ENCODE results near the gene UBE2I.

Gene UBE2I

GRCh38 chr16:1299012-1299867, 10.2 kb upstream of the UBE2I start:
- Histone ChIP-seq H3K27me3 (peaks cover 36% of the 10 kb centered on the region), H3K4me3 (ENCODE audit: low read depth in 1 of 2, low read length in 1 of 2) (no peak overlapping the region), H3K9me3 (no peaks in the 10 kb centered on the region), H3K36me3 (no peaks in the 10 kb centered on the region), H3K4me1 (ENCODE audit: control insufficient read depth in 1 of 2, insufficient read depth in 1 of 2, low read depth in 1 of 2, low read length in 1 of 2) (peaks cover 0 to 8% of the 10 kb centered on the region in 2 experiments), H3K27ac (no peak overlapping the region)
- no peak for TF ChIP-seq CTCF (IDR thresholded peaks at IDR 0.05)

DNA sequence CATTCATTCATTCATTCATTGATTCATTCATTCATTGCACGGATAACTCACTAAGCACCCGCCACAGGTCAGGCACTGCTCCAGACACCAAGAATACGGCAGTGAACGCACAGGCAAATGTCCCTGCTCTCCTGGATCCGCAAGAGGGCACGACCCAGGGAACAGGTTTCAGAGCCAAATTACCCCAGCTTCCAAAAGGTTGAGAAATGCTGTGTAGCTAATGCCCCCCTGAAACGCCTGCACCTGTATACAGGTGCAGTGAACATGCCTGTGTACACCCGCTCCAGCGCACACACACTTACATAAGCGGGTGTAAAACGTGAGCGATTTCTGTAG, 9.6 kb upstream of the UBE2I start:
- Histone ChIP-seq H3K27ac (no peak overlapping the region), H3K27me3 (peaks cover 36% of the 10 kb centered on the region)
- no peak for TF ChIP-seq CTCF (IDR thresholded peaks at IDR 0.05)

DNA sequence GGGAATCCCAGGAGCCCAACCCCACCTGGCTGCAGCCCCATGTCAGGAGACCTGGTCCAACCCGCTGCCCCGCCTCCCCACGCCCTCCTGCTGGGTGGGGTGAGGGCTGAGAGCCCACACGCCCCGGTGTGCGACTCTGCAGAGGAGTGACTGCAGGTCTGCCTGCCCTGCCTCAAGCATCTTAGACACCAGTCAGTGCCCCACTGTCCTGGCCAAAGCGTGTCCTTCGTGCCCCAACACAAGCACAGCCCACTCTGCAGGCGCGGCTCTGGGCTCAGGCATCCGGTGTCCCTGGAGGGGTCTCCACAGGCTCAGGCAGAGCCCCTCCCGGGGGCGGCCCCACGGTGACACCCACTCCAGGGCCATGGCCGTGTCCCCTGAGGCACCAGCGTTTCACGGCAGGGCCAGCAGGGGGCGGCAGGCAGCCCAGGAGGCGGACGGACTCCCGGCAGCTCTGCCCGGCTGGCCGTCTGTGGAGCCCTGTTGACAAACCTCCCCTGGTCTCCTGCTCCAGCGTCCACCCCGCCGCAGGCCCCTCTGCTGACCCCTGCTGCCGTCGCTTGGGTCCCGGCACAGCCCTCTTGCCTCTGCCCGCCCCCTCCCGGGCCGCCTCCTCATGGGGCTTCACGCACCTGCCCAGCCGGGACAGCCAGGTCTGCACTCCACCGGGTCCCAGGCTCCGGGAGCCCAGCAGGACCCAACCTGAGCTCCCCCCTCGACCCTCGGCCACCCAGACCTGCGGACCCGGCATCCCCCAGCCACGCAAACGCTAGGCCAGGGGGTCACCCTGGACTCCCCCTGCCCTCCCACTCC, 8.6 kb upstream of the UBE2I start:
- TF ChIP-seq CTCF (IDR thresholded peaks at IDR 0.05), result peak; percentile 82
- Histone ChIP-seq H3K4me3 (ENCODE audit: low read depth in 1 of 2, low read length in 1 of 2) (peak overlapping the region in 1 of 2 experiments; percentile 28), H3K9me3 (no peaks in the 10 kb centered on the region), H3K27ac (no peak overlapping the region), H3K36me3 (no peaks in the 10 kb centered on the region), H3K27me3 (peaks cover 36% of the 10 kb centered on the region), H3K4me1 (ENCODE audit: control insufficient read depth in 1 of 2, insufficient read depth in 1 of 2, low read depth in 1 of 2, low read length in 1 of 2) (peaks cover 0 to 8% of the 10 kb centered on the region in 2 experiments)

More for the DNA sequence above, 9.6 kb upstream of the UBE2I start:
- peaks cover 0 to 8% of the 10 kb centered on the region in 2 experiments for H3K4me1 ChIP-seq (ENCODE audit: control insufficient read depth in 1 of 2, insufficient read depth in 1 of 2, low read depth in 1 of 2, low read length in 1 of 2)
- H3K4me3 ChIP-seq (ENCODE audit: low read depth in 1 of 2, low read length in 1 of 2), result no peak overlapping the region
- H3K9me3 ChIP-seq, result no peaks in the 10 kb centered on the region
- H3K36me3 ChIP-seq, result no peaks in the 10 kb centered on the region

GRCh38 chr16:1301562-1301961, 7.9 kb upstream of the UBE2I start:
- Histone ChIP-seq H3K4me1 (ENCODE audit: control insufficient read depth in 1 of 2, insufficient read depth in 1 of 2, low read depth in 1 of 2, low read length in 1 of 2) (peaks cover 0 to 8% of the 10 kb centered on the region in 2 experiments), H3K4me3 (ENCODE audit: low read depth in 1 of 2, low read length in 1 of 2) (no peak overlapping the region), H3K36me3 (no peaks in the 10 kb centered on the region), H3K9me3 (no peaks in the 10 kb centered on the region), H3K27me3 (peaks cover 36% of the 10 kb centered on the region), H3K27ac (no peak overlapping the region)
- no peak for TF ChIP-seq CTCF (IDR thresholded peaks at IDR 0.05)

DNA sequence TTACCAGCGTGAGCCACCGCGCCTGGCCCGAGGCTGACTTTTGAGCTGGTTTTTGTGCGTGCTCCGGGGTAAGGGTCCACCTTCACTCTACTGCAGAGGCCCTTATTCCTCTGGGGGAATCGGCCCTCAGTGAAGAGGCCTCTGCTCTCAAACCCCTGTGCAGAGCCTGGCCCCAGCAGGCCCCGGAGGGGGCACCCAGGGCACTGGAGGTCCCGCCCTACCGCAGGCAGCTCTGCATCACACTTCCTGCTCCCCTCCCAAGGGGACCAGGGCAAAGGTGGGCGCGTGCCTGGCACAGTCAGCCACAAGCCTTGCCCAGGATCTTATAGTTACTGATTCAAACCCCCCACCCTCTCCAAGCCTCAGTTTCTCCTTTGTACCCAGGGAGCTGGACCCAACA, 3.6 kb upstream of the UBE2I start:
- TF ChIP-seq CTCF (IDR thresholded peaks at IDR 0.05), result no peak
- no peak overlapping the region for H3K4me3 ChIP-seq (ENCODE audit: low read depth in 1 of 2, low read length in 1 of 2)
- H3K4me1 ChIP-seq (ENCODE audit: control insufficient read depth in 1 of 2, insufficient read depth in 1 of 2, low read depth in 1 of 2, low read length in 1 of 2), result peaks cover 14 to 22% of the 10 kb centered on the region in 2 experiments
- no peaks in the 10 kb centered on the region for H3K36me3 ChIP-seq
- no peaks in the 10 kb centered on the region for H3K9me3 ChIP-seq
- no peak overlapping the region for H3K27ac ChIP-seq
- peaks cover 21% of the 10 kb centered on the region for H3K27me3 ChIP-seq
